Prostate gland (tissue), 2 donors: Measurements from ENCODE around the gene C1orf50.

Experiments
- POLR2AphosphoS5 ChIP-seq: sonication (generic); formaldehyde crosslinking; IDR thresholded peaks from one replicate; pipeline ENCODE4 v1.6.1; 2017; ENCODE audit warnings: antibody characterized with exemption
- TF ChIP-seq, protein P1 (sequence below), 4 experiments: fragments of 200-600 bp in 2 of 4; fragments of 450-650 bp in 2 of 4; sonication (generic) in 2 of 4; IDR thresholded peaks; 1 replicate in 3 of 4; 2 replicates in 1 of 4; pipeline ENCODE4 v1.5.1; 2016 to 2019; ENCODE audit warnings: antibody characterized with exemption in 4 of 4, mild to moderate bottlenecking in 2 of 4, moderate library complexity in 2 of 4

DNA sequence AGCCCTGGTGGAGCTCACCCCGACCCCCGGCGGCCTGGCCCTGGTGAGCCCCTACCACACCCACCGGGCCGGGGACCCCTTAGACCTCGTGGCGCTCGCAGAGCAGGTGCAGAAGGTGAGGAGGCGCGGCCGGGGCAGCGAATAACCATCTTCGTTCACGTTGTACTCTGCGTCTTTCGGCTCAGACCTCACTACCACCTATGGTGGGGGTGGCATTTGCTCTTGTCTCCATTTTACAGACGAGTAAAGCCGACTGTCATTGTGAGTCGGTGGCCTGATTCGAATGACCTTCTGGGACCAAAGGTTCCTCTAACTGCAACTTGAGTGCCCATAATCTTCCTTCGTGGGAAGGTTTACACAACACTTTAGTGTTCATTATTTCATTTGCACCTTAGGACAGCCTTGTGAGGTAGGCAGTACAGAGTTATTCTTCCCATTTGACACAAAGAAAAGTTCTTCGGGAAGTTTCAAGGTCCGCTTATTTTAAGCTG is 506 bp downstream of the C1orf50 start:
- TF ChIP-seq POLR2AphosphoS5 = no peak
- TF ChIP-seq, protein P1, sequence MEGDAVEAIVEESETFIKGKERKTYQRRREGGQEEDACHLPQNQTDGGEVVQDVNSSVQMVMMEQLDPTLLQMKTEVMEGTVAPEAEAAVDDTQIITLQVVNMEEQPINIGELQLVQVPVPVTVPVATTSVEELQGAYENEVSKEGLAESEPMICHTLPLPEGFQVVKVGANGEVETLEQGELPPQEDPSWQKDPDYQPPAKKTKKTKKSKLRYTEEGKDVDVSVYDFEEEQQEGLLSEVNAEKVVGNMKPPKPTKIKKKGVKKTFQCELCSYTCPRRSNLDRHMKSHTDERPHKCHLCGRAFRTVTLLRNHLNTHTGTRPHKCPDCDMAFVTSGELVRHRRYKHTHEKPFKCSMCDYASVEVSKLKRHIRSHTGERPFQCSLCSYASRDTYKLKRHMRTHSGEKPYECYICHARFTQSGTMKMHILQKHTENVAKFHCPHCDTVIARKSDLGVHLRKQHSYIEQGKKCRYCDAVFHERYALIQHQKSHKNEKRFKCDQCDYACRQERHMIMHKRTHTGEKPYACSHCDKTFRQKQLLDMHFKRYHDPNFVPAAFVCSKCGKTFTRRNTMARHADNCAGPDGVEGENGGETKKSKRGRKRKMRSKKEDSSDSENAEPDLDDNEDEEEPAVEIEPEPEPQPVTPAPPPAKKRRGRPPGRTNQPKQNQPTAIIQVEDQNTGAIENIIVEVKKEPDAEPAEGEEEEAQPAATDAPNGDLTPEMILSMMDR (IDR thresholded peaks at IDR 0.05) = no peak
